Measurements from ENCODE around the gene KCNH4. TPM values are rescaled to one million over a fixed set of nuclear protein-coding genes. Genes with fewer than 3 reads are reported as not detected.
A peak's percentile ranks its signal among the peaks of the same experiment; 100 is the strongest.
"Not testable (repeated sequence)": the region's sequence is repeated elsewhere in the genome, so short reads cannot be mapped to it uniquely, and the experiment has no call there.

The KCNH4 gene
- polyA plus RNA-seq, 4 donors = 0.09 TPM; not detected in 3

- DNase-seq (ENCODE audit: low read depth in 4 of 4, low spot score in 3 of 4) = peak in 3 of 4 donors; percentile 41 to 52 (median 44)
Observed at GRCh38 chr17:42179911-42180410, 981 bp downstream of the KCNH4 start.

- no peak for DNase-seq (ENCODE audit: low read depth in 4 of 4, low spot score in 3 of 4)
Observed at GRCh38 chr17:42179335-42179734, 1.6 kb downstream of the KCNH4 start.

GRCh38 chr17:42178817-42179216 lies 2.1 kb downstream of the KCNH4 start:
- DNase-seq (ENCODE audit: low read depth in 4 of 4, low spot score in 3 of 4) = no peak

- DNase-seq (ENCODE audit: low read depth in 4 of 4, low spot score in 3 of 4) = no peak
Observed at GRCh38 chr17:42177684-42178083, 3.3 kb downstream of the KCNH4 start.

- no peak for DNase-seq (ENCODE audit: low read depth in 4 of 4, low spot score in 3 of 4)
Observed at GRCh38 chr17:42174126-42174783, 6.7 kb downstream of the KCNH4 start.

GRCh38 chr17:42171831-42172230 lies 9.1 kb downstream of the KCNH4 start:
- no peak for DNase-seq (ENCODE audit: low read depth in 4 of 4, low spot score in 3 of 4)

- no peak for DNase-seq (ENCODE audit: low read depth in 4 of 4, low spot score in 3 of 4)
Observed at GRCh38 chr17:42169351-42169750, 11.6 kb downstream of the KCNH4 start.

- DNase-seq (ENCODE audit: low read depth in 4 of 4, low spot score in 3 of 4) = no peak
Observed at GRCh38 chr17:42167807-42168206, 13.1 kb downstream of the KCNH4 start.

GRCh38 chr17:42166196-42166763 lies 14.7 kb downstream of the KCNH4 start:
- DNase-seq (ENCODE audit: low read depth in 4 of 4, low spot score in 3 of 4) = no peak

GRCh38 chr17:42165751-42166150 lies 15.2 kb downstream of the KCNH4 start:
- no peak for DNase-seq (ENCODE audit: low read depth in 4 of 4, low spot score in 3 of 4)

- no peak for DNase-seq (ENCODE audit: low read depth in 4 of 4, low spot score in 3 of 4)
Observed at GRCh38 chr17:42163696-42164407, 17.1 kb downstream of the KCNH4 start.

GRCh38 chr17:42163113-42163512 lies 17.8 kb downstream of the KCNH4 start:
- DNase-seq (ENCODE audit: low read depth in 4 of 4, low spot score in 3 of 4) = no peak

GRCh38 chr17:42160531-42160910 lies 20.4 kb downstream of the KCNH4 start:
- DNase-seq (ENCODE audit: low read depth in 4 of 4, low spot score in 3 of 4) = no peak

- no peak for DNase-seq (ENCODE audit: low read depth in 4 of 4, low spot score in 3 of 4)
Observed at GRCh38 chr17:42159796-42160530, 21.0 kb downstream of the KCNH4 start.

- DNase-seq (ENCODE audit: low read depth in 4 of 4, low spot score in 3 of 4) = no peak
Observed at GRCh38 chr17:42155614-42156045, 25.3 kb downstream of the KCNH4 start.

- no peak for DNase-seq (ENCODE audit: low read depth in 4 of 4, low spot score in 3 of 4)
Observed at GRCh38 chr17:42153919-42154742, 26.8 kb downstream of the KCNH4 start.

- no peak for DNase-seq (ENCODE audit: low read depth in 4 of 4, low spot score in 3 of 4)
Observed at GRCh38 chr17:42146911-42147607, 33.9 kb downstream of the KCNH4 start.

GRCh38 chr17:42143138-42143537 lies 37.8 kb downstream of the KCNH4 start:
- DNase-seq (ENCODE audit: low read depth in 4 of 4, low spot score in 3 of 4) = not testable (repeated sequence)

GRCh38 chr17:42142371-42142896 lies 38.5 kb downstream of the KCNH4 start:
- no peak for DNase-seq (ENCODE audit: low read depth in 4 of 4, low spot score in 3 of 4)
